Glutamatergic neuron (in vitro differentiated cells): Measurements from ENCODE around the gene COPS4. TPM values are rescaled to one million over a fixed set of nuclear protein-coding genes. Genes with fewer than 3 reads are reported as not detected.
"Not testable (repeated sequence)": the region's sequence is repeated elsewhere in the genome, so short reads cannot be mapped to it uniquely, and the experiment has no call there.

Source experiments
- DNase-seq: peaks from one replicate; pipeline ENCODE4 v3.0.0; 2022
- H3K27ac Mint-ChIP-seq: one replicate; pipeline ENCODE4 v1.8.0; 2020; ENCODE audit warnings: mild to moderate bottlenecking, mixed read lengths, inconsistent platforms; ENCODE audit not compliant: unreplicated experiment
- H3K27me3 Mint-ChIP-seq: one replicate; pipeline ENCODE4 v1.8.0; 2020; ENCODE audit warnings: mild to moderate bottlenecking, moderate library complexity, mixed read lengths, inconsistent platforms; ENCODE audit not compliant: unreplicated experiment
- H3K36me3 Mint-ChIP-seq: one replicate; pipeline ENCODE4 v1.8.0; 2020; ENCODE audit warnings: mild to moderate bottlenecking, mixed read lengths, inconsistent platforms; ENCODE audit not compliant: unreplicated experiment
- H3K4me1 Mint-ChIP-seq: one replicate; pipeline ENCODE4 v1.8.0; 2020; ENCODE audit warnings: mild to moderate bottlenecking, low read depth, mixed read lengths, inconsistent platforms; ENCODE audit not compliant: unreplicated experiment
- H3K4me3 Mint-ChIP-seq: one replicate; pipeline ENCODE4 v1.8.0; 2020; ENCODE audit warnings: mild to moderate bottlenecking, mixed read lengths, inconsistent platforms; ENCODE audit not compliant: unreplicated experiment
- H3K9me3 Mint-ChIP-seq: one replicate; pipeline ENCODE4 v1.8.0; 2020; ENCODE audit warnings: mild to moderate bottlenecking, moderate library complexity, mixed read lengths, inconsistent platforms; ENCODE audit not compliant: unreplicated experiment
- CTCF ChIP-seq: fragments of 200-600 bp; sonication (generic); IDR thresholded peaks from one replicate; pipeline ENCODE4 v1.5.0; 2021; ENCODE audit not compliant: partially characterized antibody, unreplicated experiment
- total RNA-seq: library from RNA; stranded (reverse); fragmentation: NEBNext Ultra II Directional; extraction: Animal tissue kit (Norgen Biotek cat#: 25700); gene quantifications from one replicate; pipeline ENCODE4 v1.2.1, GENCODE V29; 2021; ENCODE audit not compliant: unreplicated experiment

COPS4 gene
- total RNA-seq, 1 donor from 2014 or later = 35.2 TPM

GRCh38 chr4:83040269-83040668 lies 5.3 kb downstream of the COPS4 start:
- H3K4me1 Mint-ChIP-seq = peaks cover 5% of the 10 kb centered on the region
- peak; percentile 22 for TF ChIP-seq CTCF
- H3K9me3 Mint-ChIP-seq = no peaks in the 10 kb centered on the region
- H3K4me3 Mint-ChIP-seq = no peak overlapping the region
- H3K36me3 Mint-ChIP-seq = no peaks in the 10 kb centered on the region
- H3K27ac Mint-ChIP-seq = no peak overlapping the region
- no peaks in the 10 kb centered on the region for H3K27me3 Mint-ChIP-seq
- DNase-seq = no peak

GRCh38 chr4:83043157-83043556 lies 8.2 kb downstream of the COPS4 start:
- not testable (repeated sequence) for H3K4me3 Mint-ChIP-seq, DNase-seq, H3K9me3 Mint-ChIP-seq, H3K4me1 Mint-ChIP-seq, H3K27ac Mint-ChIP-seq, H3K27me3 Mint-ChIP-seq, H3K36me3 Mint-ChIP-seq

GRCh38 chr4:83043801-83044407 lies 8.9 kb downstream of the COPS4 start:
- no peak for DNase-seq
- Mint-ChIP-seq H3K9me3 (no peaks in the 10 kb centered on the region), H3K27me3 (no peaks in the 10 kb centered on the region), H3K27ac (no peak overlapping the region), H3K4me3 (no peak overlapping the region), H3K4me1 (no peaks in the 10 kb centered on the region), H3K36me3 (no peaks in the 10 kb centered on the region)
- TF ChIP-seq CTCF = no peak

GRCh38 chr4:83046693-83047473 lies 11.9 kb downstream of the COPS4 start:
- H3K36me3 Mint-ChIP-seq = no peaks in the 10 kb centered on the region
- H3K4me1 Mint-ChIP-seq = no peaks in the 10 kb centered on the region
- no peaks in the 10 kb centered on the region for H3K27me3 Mint-ChIP-seq
- no peak for DNase-seq
- no peak overlapping the region for H3K4me3 Mint-ChIP-seq
- H3K27ac Mint-ChIP-seq = no peak overlapping the region
- H3K9me3 Mint-ChIP-seq = no peaks in the 10 kb centered on the region
- no peak for TF ChIP-seq CTCF

GRCh38 chr4:83048781-83049180 lies 13.8 kb downstream of the COPS4 start:
- DNase-seq, H3K4me1 Mint-ChIP-seq, H3K27ac Mint-ChIP-seq, H3K27me3 Mint-ChIP-seq, H3K9me3 Mint-ChIP-seq, H3K36me3 Mint-ChIP-seq, H3K4me3 Mint-ChIP-seq: not testable (repeated sequence)

- no peak for TF ChIP-seq CTCF
- H3K27me3 Mint-ChIP-seq = no peaks in the 10 kb centered on the region
- H3K36me3 Mint-ChIP-seq = peaks cover 5% of the 10 kb centered on the region
- no peaks in the 10 kb centered on the region for H3K9me3 Mint-ChIP-seq
- no peak for DNase-seq
- no peaks in the 10 kb centered on the region for H3K4me1 Mint-ChIP-seq
- H3K27ac Mint-ChIP-seq = no peak overlapping the region
- no peak overlapping the region for H3K4me3 Mint-ChIP-seq
Observed at GRCh38 chr4:83054928-83055327, 19.9 kb downstream of the COPS4 start.
